Uterus (tissue), 2 donors: ENCODE data around the gene DKKL1.

Experiments used
- POLR2A ChIP-seq, 2 donors: fragments of 450-650 bp; IDR thresholded peaks; one replicate each; pipeline ENCODE4 v1.6.1; 2016; ENCODE audit warnings: antibody characterized with exemption in 2 of 2, mild to moderate bottlenecking in 1 of 2, moderate library complexity in 1 of 2
- TF ChIP-seq, protein P1 (sequence below), 4 experiments: fragments of 200-600 bp in 2 of 4; fragments of 450-650 bp in 2 of 4; sonication (generic) in 2 of 4; IDR thresholded peaks; one replicate each; pipeline ENCODE4 v1.5.1; 2016 to 2019; ENCODE audit warnings: antibody characterized with exemption in 4 of 4, mild to moderate bottlenecking in 2 of 4, moderate library complexity in 1 of 4

DNA sequence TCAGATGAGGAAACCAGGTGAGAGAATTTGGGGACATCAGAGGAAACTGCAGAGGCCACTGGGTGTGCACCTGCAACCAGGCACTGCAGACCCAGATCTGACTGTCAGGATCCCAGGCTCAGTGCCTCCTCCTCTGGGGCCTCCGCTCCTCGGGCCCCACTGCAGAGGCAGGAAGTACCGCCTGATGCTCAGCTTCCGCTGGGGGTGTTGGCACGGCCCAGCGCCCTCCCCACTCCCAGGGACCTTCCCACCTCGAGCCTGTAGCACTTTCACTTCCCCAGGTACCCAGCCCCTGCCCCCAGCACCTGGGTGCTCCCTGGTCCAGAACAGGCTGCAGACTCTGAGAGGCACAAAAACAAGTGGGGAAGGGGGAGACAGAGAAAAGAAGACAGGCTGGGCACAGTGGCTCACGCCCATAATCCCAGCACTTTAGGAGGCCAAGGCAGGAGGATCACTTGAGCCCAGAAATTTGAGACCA lies 29.8 kb upstream of the DKKL1 start:
- TF ChIP-seq, protein P1, sequence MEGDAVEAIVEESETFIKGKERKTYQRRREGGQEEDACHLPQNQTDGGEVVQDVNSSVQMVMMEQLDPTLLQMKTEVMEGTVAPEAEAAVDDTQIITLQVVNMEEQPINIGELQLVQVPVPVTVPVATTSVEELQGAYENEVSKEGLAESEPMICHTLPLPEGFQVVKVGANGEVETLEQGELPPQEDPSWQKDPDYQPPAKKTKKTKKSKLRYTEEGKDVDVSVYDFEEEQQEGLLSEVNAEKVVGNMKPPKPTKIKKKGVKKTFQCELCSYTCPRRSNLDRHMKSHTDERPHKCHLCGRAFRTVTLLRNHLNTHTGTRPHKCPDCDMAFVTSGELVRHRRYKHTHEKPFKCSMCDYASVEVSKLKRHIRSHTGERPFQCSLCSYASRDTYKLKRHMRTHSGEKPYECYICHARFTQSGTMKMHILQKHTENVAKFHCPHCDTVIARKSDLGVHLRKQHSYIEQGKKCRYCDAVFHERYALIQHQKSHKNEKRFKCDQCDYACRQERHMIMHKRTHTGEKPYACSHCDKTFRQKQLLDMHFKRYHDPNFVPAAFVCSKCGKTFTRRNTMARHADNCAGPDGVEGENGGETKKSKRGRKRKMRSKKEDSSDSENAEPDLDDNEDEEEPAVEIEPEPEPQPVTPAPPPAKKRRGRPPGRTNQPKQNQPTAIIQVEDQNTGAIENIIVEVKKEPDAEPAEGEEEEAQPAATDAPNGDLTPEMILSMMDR (IDR thresholded peaks at IDR 0.05): no peak
- TF ChIP-seq POLR2A (IDR thresholded peaks at IDR 0.05): no peak
